GM23248 (cell line): ENCODE measurements around the gene DNAJC16. TPM values are rescaled to one million over a fixed set of nuclear protein-coding genes. Genes with fewer than 3 reads are reported as not detected.

Experiments used
- DNase-seq: peaks from one replicate; pipeline ENCODE4 v3.0.0-alpha.2; 2015
- H2AFZ ChIP-seq: fragments of 200-600 bp; sonication (generic); 2 replicates; pipeline ENCODE4 v1.6.1; 2016; ENCODE audit warnings: antibody characterized with exemption
- H3F3A ChIP-seq: fragments of 200-600 bp; sonication (generic); 2 replicates; pipeline ENCODE4 v1.6.1; 2016; ENCODE audit warnings: mild to moderate bottlenecking, antibody characterized with exemption, mixed run types; ENCODE audit not compliant: insufficient read depth
- H3K27ac ChIP-seq: fragments of 200-600 bp; sonication (generic); 2 replicates; pipeline ENCODE4 v1.5.1; 2016; ENCODE audit warnings: mild to moderate bottlenecking
- H3K27me3 ChIP-seq: fragments of 200-600 bp; sonication (generic); replicated peaks from 2 replicates; pipeline ENCODE4 v1.6.1; 2016; ENCODE audit warnings: mild to moderate bottlenecking; ENCODE audit not compliant: insufficient read depth
- H3K36me3 ChIP-seq: fragments of 200-600 bp; sonication (generic); 2 replicates; pipeline ENCODE4 v1.6.1; 2016; ENCODE audit warnings: low read depth, mild to moderate bottlenecking
- H3K4me1 ChIP-seq: fragments of 200-600 bp; sonication (generic); 2 replicates; pipeline ENCODE4 v1.6.1; 2016; ENCODE audit warnings: mild to moderate bottlenecking; ENCODE audit not compliant: insufficient read depth
- H3K4me2 ChIP-seq: fragments of 200-600 bp; sonication (generic); one replicate; pipeline ENCODE4 v1.6.1; 2016; ENCODE audit warnings: mild to moderate bottlenecking; ENCODE audit not compliant: unreplicated experiment
- H3K4me3 ChIP-seq: fragments of 200-600 bp; sonication (generic); 2 replicates; pipeline ENCODE4 v1.5.1; 2016; ENCODE audit warnings: mild to moderate bottlenecking
- H3K79me2 ChIP-seq: fragments of 200-600 bp; sonication (generic); 2 replicates; pipeline ENCODE4 v1.6.1; 2016; ENCODE audit warnings: mild to moderate bottlenecking; ENCODE audit not compliant: insufficient read depth
- H3K9ac ChIP-seq: fragments of 200-600 bp; sonication (generic); 2 replicates; pipeline ENCODE4 v1.6.1; 2016; ENCODE audit warnings: mild to moderate bottlenecking
- H3K9me2 ChIP-seq: fragments of 200-600 bp; sonication (generic); 2 replicates; pipeline ENCODE4 v1.6.1; 2016; ENCODE audit warnings: mixed run types, mild to moderate bottlenecking, moderate library complexity; ENCODE audit not compliant: insufficient read depth
- H3K9me3 ChIP-seq: fragments of 200-600 bp; sonication (generic); one replicate; pipeline ENCODE4 v1.6.1; 2017; ENCODE audit warnings: low read depth
- H4K20me1 ChIP-seq: fragments of 200-600 bp; sonication (generic); 2 replicates; pipeline ENCODE4 v1.6.0; 2016; ENCODE audit not compliant: insufficient read depth
- EZH2 ChIP-seq: fragments of 200-600 bp; sonication (generic); IDR thresholded peaks from 2 replicates; pipeline ENCODE4 v1.6.1; 2018; ENCODE audit warnings: antibody characterized with exemption, mild to moderate bottlenecking; ENCODE audit not compliant: insufficient read depth, poor library complexity, severe bottlenecking
- EZH2phosphoT487 ChIP-seq: fragments of 200-600 bp; sonication (generic); IDR thresholded peaks from 2 replicates; pipeline ENCODE4 v1.6.1; 2018; ENCODE audit warnings: antibody characterized with exemption, moderate library complexity, mild to moderate bottlenecking, low read depth; ENCODE audit not compliant: insufficient read depth
- WGBS, 2 experiments: methylation state at CpG; one replicate each; pipeline ENCODE4 v1.1.6; 2015 to 2017; ENCODE audit warnings: low lambda C conversion rate in 2 of 2, low coverage in 1 of 2; ENCODE audit errors: missing lambda C conversion rate in 2 of 2; 5-methylcytosine and 5-hydroxymethylcytosine counted together
- in situ Hi-C: fragments of 300-500 bp; cut with MboI; formaldehyde crosslinking; loops from 2 replicates; pipeline ENCODE4 v1.15.0; 2020
- polyA plus RNA-seq: library from polyadenylated mRNA; unstranded; fragments of >200 nt; fragmentation: Nextera tagmentation; extraction: Ambion mirVana; gene quantifications from 2 replicates; pipeline ENCODE4 v1.2.1, GENCODE V29; 2016
- total RNA-seq: library from RNA; depleted of rRNA; stranded (reverse); fragments of >200 nt; shearing (Covaris generic); gene quantifications from 2 replicates; pipeline ENCODE4 v1.2.3, GENCODE V29; 2014

DNAJC16 gene
- total and polyA plus RNA-seq, 2 experiments from 2014 or later: 10.0 to 21.8 TPM

DNA sequence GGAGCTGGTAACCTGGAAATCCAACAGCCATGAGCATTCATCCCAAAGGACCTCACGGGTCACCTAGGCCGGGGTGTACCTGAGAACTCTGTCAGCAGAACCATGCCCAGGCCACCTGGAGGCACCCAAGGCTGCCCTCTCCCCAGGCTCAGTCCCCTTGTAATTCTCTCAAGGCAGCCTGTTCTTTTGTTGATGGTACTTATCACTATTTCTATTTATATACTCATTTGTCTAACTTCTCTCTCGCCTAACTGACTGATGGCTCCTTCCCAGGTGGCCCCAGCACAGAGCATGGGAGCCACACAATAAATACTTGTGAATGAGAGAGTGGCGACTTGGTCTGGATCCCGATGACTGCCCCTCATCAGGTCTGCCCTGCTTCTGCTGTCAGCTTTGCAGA lies 19.4 kb upstream of the DNAJC16 start:
- in situ Hi-C loops: no loop called here
- WGBS, 2 experiments: 86 to 87% methylated on average over 5 of the region's 5 CpGs
- no peaks in the 10 kb centered on the region for H3K9me3 ChIP-seq
- no peak overlapping the region for H3K4me2 ChIP-seq
- no peak overlapping the region for H3K4me3 ChIP-seq
- no peak for TF ChIP-seq EZH2
- no peaks in the 10 kb centered on the region for H3K27me3 ChIP-seq
- no peaks in the 10 kb centered on the region for H3K4me1 ChIP-seq
- H2AFZ ChIP-seq: no peak overlapping the region
- no peaks in the 10 kb centered on the region for H3F3A ChIP-seq
- no peak overlapping the region for H3K27ac ChIP-seq
- H4K20me1 ChIP-seq: no peaks in the 10 kb centered on the region
- DNase-seq: no peak
- no peaks in the 10 kb centered on the region for H3K36me3 ChIP-seq
- H3K9me2 ChIP-seq: no peaks in the 10 kb centered on the region
- no peaks in the 10 kb centered on the region for H3K79me2 ChIP-seq
- no peak overlapping the region for H3K9ac ChIP-seq

DNA sequence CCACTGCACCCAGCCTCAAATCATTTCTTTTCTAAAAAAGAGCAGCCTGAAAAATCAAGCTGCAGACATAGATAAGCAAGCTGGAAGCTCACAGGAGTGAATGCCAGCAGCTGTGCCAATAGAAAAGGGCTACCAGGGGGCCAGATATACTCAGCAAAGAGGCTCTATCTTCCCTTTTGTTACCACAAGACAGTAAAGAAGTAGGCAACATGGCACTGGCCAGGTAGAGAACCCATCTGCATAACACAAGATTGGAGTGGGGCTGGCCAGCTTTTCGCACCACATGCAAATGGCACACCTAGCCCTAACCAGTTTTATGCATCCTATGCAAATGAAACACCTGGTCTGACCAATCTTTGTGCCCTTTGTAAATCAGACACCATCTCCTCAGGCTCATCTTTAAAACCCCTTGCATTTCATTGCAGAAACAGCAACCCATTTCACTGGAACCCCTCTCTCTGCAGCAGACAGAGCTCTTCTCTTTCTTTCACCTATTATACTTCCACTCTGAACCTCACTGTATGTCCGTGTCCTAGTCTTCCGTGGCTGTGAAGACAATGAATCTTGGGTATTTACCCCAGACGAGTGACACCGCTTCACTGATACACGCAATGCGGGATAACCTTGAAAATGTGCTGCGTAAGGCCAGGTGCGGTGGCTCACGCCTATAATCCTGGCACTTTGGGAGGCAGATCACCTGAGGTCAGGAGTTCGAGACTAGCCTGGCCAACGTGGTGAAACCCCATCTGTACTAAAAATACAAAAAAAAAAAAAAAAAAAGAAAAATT lies 17.8 kb upstream of the DNAJC16 start:
- Histone ChIP-seq H3K9me3 (no peaks in the 10 kb centered on the region), H3K9ac (no peak overlapping the region), H3K27me3 (no peaks in the 10 kb centered on the region), H3K4me2 (no peak overlapping the region), H3K9me2 (no peaks in the 10 kb centered on the region), H3K27ac (no peak overlapping the region), H3K4me3 (no peak overlapping the region), H3K79me2 (no peaks in the 10 kb centered on the region), H3K36me3 (no peaks in the 10 kb centered on the region), H3F3A (no peaks in the 10 kb centered on the region), H4K20me1 (no peaks in the 10 kb centered on the region), H2AFZ (no peak overlapping the region), H3K4me1 (no peaks in the 10 kb centered on the region)
- 87 to 88% methylated on average over 12 of the region's 12 CpGs for WGBS, 2 experiments
- no peak for DNase-seq
- TF ChIP-seq EZH2: no peak
- no peak for TF ChIP-seq EZH2phosphoT487
- in situ Hi-C loops: no loop called here

DNA sequence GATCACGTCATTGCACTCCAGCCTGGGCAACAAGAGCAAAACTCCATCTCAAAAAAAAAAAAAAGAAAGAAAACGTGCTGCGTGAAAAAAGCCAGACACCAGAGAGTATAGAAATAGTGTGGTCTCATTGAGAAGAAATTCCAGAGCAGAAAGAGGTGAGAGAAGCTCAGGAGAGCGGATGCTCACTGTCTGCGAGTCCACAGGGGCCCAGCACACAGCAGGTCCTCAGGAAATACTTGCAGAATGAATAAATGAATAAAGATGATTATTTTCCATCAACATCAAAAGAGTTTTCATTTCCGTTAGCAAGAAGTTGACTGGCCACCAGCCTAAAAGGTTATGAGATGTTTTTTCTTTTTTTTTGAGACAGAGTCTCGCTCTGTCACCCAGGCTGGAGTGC lies 17.1 kb upstream of the DNAJC16 start:
- no peak for DNase-seq

DNA sequence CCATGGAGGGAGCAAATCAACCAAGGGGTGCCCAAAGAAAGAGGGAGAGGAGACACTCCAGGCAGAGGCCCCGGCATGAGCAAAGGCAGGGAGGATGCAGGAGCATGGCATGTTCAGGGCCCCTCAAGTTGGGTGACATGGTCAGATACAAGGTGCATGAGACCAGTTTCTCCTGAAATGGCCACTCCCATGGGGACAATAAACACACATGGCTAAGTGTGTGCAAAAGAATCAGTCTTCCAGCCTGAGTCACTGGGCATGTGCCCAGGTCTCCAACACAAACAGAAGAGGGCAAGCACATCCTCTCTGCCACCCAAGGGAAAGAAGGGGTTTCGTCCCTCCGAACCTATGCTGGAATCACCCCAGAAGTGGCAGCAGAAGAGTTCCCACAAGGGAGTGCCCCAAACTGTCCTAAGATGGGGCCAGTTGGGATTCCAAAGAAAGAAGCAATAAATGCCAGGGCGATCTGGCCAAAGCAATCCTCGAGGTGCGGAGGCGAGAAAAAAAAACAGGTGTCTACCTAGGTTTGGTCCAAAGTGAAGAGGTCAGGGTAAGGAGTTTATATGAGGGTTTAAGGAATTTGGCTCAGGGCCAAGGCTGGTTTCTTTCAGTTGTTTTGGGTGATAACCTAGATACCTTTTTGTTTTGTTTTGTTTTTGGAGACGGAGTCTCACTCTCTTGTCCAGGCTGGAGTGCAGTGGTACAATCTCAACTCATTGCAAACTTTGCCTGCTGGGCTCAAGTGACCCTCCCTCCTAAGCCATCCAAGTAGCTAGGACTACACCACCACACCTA lies 15.8 kb upstream of the DNAJC16 start:
- Histone ChIP-seq H3K4me3 (no peak overlapping the region), H3K79me2 (no peaks in the 10 kb centered on the region), H3K4me1 (no peaks in the 10 kb centered on the region; the same call in 1 of the 2 replicates), H3K27ac (no peak overlapping the region), H4K20me1 (no peaks in the 10 kb centered on the region), H3K9me3 (no peaks in the 10 kb centered on the region), H3F3A (no peaks in the 10 kb centered on the region), H3K9me2 (no peaks in the 10 kb centered on the region), H3K27me3 (no peaks in the 10 kb centered on the region), H3K36me3 (no peaks in the 10 kb centered on the region), H3K9ac (no peak overlapping the region), H3K4me2 (no peak overlapping the region), H2AFZ (no peak overlapping the region)
- peak; percentile 66 for DNase-seq
- TF ChIP-seq EZH2 (no peak), EZH2phosphoT487 (no peak)
- WGBS, 2 experiments: 90 to 96% methylated on average over 8 of the region's 8 CpGs
- in situ Hi-C loops: no loop called here

More for the DNA sequence above, 17.1 kb upstream of the DNAJC16 start:
- Histone ChIP-seq H3K4me1 (no peaks in the 10 kb centered on the region), H3K4me3 (no peak overlapping the region), H3K4me2 (no peak overlapping the region), H3K36me3 (no peaks in the 10 kb centered on the region), H3K79me2 (no peaks in the 10 kb centered on the region), H3K27ac (no peak overlapping the region), H3K9ac (no peak overlapping the region), H4K20me1 (no peaks in the 10 kb centered on the region), H3F3A (no peaks in the 10 kb centered on the region), H3K9me2 (no peaks in the 10 kb centered on the region), H3K27me3 (no peaks in the 10 kb centered on the region), H2AFZ (no peak overlapping the region), H3K9me3 (no peaks in the 10 kb centered on the region)
- no peak for TF ChIP-seq EZH2phosphoT487
- no peak for TF ChIP-seq EZH2
- 90 to 98% methylated on average over 6 to 7 of the region's 7 CpGs for WGBS, 2 experiments
- in situ Hi-C loops: no loop called here
